HL-60/S4 (cell line): ENCODE data around the gene BAHCC1.

Source experiments
- in situ Hi-C: fragments of 300-500 bp; cut with MboI; formaldehyde crosslinking; loops from 2 replicates; pipeline ENCODE4 v1.14.3; 2022; ENCODE audit warnings: low sequenced_read_pairs

Gene BAHCC1

GRCh38 chr17:81488276-81488860 lies 93.1 kb downstream of the BAHCC1 start:
- in situ Hi-C loops, result loop anchor here (10.0 kb wide), 1 partner anchor 234 kb away; no protein-coding TSS in a partner anchor

- in situ Hi-C loops, result loop anchor here (10.0 kb wide), 1 partner anchor 235 kb away; no protein-coding TSS in a partner anchor
These were observed 94.0 kb downstream of the BAHCC1 start for GRCh38 chr17:81489012-81489997.

- in situ Hi-C loops, result loop anchor here (10.0 kb wide), 1 partner anchor 235 kb away; no protein-coding TSS in a partner anchor
These were observed 95.0 kb downstream of the BAHCC1 start for GRCh38 chr17:81489998-81490992.

GRCh38 chr17:81491181-81491581 lies 95.9 kb downstream of the BAHCC1 start:
- in situ Hi-C loops, result no loop called here

- in situ Hi-C loops, result no loop called here
These were observed 96.5 kb downstream of the BAHCC1 start for GRCh38 chr17:81491761-81492160.

- in situ Hi-C loops, result no loop called here
These were observed 96.9 kb downstream of the BAHCC1 start for GRCh38 chr17:81492202-81492601.

- in situ Hi-C loops, result no loop called here
These were observed 97.4 kb downstream of the BAHCC1 start for GRCh38 chr17:81492706-81493105.

GRCh38 chr17:81493198-81494038 lies 98.2 kb downstream of the BAHCC1 start:
- in situ Hi-C loops, result no loop called here

- in situ Hi-C loops, result no loop called here
These were observed 99.5 kb downstream of the BAHCC1 start for GRCh38 chr17:81494626-81495377.

GRCh38 chr17:81498953-81499600 lies 103.8 kb downstream of the BAHCC1 start:
- in situ Hi-C loops, result no loop called here

GRCh38 chr17:81499601-81499970 lies 104.3 kb downstream of the BAHCC1 start:
- in situ Hi-C loops, result no loop called here

GRCh38 chr17:81500047-81500446 lies 104.8 kb downstream of the BAHCC1 start:
- in situ Hi-C loops, result no loop called here

GRCh38 chr17:81502471-81503017 lies 107.3 kb downstream of the BAHCC1 start:
- in situ Hi-C loops, result no loop called here

GRCh38 chr17:81503619-81504018 lies 108.4 kb downstream of the BAHCC1 start:
- in situ Hi-C loops, result no loop called here

- in situ Hi-C loops, result no loop called here
These were observed 113.5 kb downstream of the BAHCC1 start for GRCh38 chr17:81508639-81509206.

GRCh38 chr17:81509207-81509971 lies 114.1 kb downstream of the BAHCC1 start:
- in situ Hi-C loops, result no loop called here
